ENCODE measurements around the gene URB2. TPM values are rescaled to one million over a fixed set of nuclear protein-coding genes. Genes with fewer than 3 reads are reported as not detected.

URB2 gene
- total RNA-seq: 1 to 10 TPM; 2.6 to 6.5 (median 3.2) TPM

- Histone ChIP-seq H3K27ac (peak within 1 kb of the TSS; percentile 89 to 96 (median 94)), H3K36me3 (no peaks in the 10 kb centered on the region), H3K4me1 (peaks cover 14 to 32% (median 18%) of the 10 kb centered on the region in 4 donors), H3K4me3 (peak within 1 kb of the TSS; percentile 74 to 99 (median 88)), H3K27me3 (no peaks in the 10 kb centered on the region), H3K9me3 (no peaks in the 10 kb centered on the region)
- in situ Hi-C loops (cut with MboI; ENCODE audit: low pct_ligation_motif_present in 1 of 4, low pct_unique_long_range_greater_than_20kb in 1 of 4, low sequenced_read_pairs in 3 of 4) (loop anchor here in 2 of 4 donors (10.0 kb wide), 2 partner anchors 51 to 61 kb away; no protein-coding TSS in a partner anchor), intact Hi-C loops (cut with DNase I; ENCODE audit: low total_unique reads) (loop anchor here (5.0 kb wide), 1 partner anchor 69 kb away; the partner anchor contains the start of gene ABCB10)
- peak; percentile 90 for DNase-seq
- WGBS, 2 donors (ENCODE audit: low coverage in 1 of 2): 1% methylated on average over 35 of the region's 97 CpGs; no CpG with 5 or more reads in 1 of the 2 donors
- TF ChIP-seq, protein P1, sequence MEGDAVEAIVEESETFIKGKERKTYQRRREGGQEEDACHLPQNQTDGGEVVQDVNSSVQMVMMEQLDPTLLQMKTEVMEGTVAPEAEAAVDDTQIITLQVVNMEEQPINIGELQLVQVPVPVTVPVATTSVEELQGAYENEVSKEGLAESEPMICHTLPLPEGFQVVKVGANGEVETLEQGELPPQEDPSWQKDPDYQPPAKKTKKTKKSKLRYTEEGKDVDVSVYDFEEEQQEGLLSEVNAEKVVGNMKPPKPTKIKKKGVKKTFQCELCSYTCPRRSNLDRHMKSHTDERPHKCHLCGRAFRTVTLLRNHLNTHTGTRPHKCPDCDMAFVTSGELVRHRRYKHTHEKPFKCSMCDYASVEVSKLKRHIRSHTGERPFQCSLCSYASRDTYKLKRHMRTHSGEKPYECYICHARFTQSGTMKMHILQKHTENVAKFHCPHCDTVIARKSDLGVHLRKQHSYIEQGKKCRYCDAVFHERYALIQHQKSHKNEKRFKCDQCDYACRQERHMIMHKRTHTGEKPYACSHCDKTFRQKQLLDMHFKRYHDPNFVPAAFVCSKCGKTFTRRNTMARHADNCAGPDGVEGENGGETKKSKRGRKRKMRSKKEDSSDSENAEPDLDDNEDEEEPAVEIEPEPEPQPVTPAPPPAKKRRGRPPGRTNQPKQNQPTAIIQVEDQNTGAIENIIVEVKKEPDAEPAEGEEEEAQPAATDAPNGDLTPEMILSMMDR (IDR thresholded peaks at IDR 0.05): no peak
- TF ChIP-seq POLR2A (IDR thresholded peaks at IDR 0.05) (peak; percentile 50), POLR2AphosphoS5 (IDR thresholded peaks at IDR 0.05) (peak; percentile 42 to 77 (median 74)), EP300 (IDR thresholded peaks at IDR 0.05; ENCODE audit: low read depth) (no peak)
These were observed at the start of gene URB2, which contains the start of gene TAF5L for GRCh38 chr1:229625915-229626831. TSS of gene URB2 (plus strand) at chr1:229626247. CDS start at chr1:229627634, 1,387 bp downstream. TSS of gene TAF5L (minus strand) at chr1:229626122. CDS start at chr1:229614482, 11,640 bp downstream.

DNA sequence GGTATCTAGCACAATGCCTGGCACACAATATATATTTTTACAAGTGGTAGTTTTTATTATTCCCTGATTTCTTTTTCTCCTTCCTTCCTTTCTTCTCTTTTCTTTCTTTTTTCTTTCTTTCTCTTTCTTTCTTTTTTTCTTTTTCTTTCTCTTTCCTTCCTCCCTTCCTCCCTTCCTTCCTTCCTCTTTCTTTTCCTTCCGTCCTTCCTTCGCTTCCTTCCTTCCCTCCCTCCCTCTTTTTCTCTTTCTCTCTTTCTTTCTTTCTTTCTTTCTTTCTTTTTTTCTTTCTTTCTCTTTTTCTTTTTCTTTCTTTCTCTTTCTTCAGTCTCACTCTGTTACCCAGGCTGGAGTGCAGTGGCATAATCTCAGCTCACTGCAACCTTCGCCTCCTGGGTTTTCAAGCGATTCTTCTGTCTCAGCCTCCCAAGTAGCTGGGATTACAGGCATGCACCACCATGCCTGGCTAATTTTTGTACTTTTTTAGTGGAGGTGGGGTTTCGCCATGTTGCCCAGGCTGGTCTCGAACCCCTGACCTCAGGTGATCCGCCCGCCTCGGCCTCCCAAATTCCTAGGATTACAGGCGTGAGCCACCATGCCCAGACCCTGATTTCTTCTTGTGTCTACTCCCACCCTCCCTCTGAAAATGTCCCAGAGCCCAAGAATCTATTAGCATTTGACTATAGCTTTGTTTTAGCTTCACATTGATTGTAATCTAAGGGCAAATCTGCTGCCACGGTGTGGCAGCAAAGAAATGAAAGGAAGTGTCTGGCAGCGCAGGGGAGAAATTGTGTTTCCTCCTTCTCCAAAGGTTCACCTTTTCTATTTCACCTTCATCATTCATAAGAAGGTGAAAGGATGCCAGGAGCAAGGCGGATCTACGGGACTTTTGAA, 47.6 kb upstream of the URB2 start:
- peaks cover 11 to 20% (median 16%) of the 10 kb centered on the region in 4 donors for H3K4me1 ChIP-seq
- DNase-seq: no peak
- no peaks in the 10 kb centered on the region for H3K9me3 ChIP-seq
- TF ChIP-seq, protein P1 (IDR thresholded peaks at IDR 0.05): no peak
- TF ChIP-seq EP300 (IDR thresholded peaks at IDR 0.05; ENCODE audit: low read depth) (no peak), POLR2A (IDR thresholded peaks at IDR 0.05) (no peak), POLR2AphosphoS5 (IDR thresholded peaks at IDR 0.05) (no peak)
- intact Hi-C loops (cut with DNase I; ENCODE audit: low total_unique reads) (no loop called here), in situ Hi-C loops (cut with MboI; ENCODE audit: low pct_ligation_motif_present in 1 of 4, low pct_unique_long_range_greater_than_20kb in 1 of 4, low sequenced_read_pairs in 3 of 4) (loop anchor here in 1 of 4 donors (10.0 kb wide), 1 partner anchor 46 kb away; the partner anchor contains the start of genes TAF5L and URB2)
- 65 to 70% methylated on average over 10 to 14 of the region's 14 CpGs for whole genome bisulfite sequencing, 2 donors (ENCODE audit: low coverage in 1 of 2)
- H3K27me3 ChIP-seq: no peaks in the 10 kb centered on the region
- H3K27ac ChIP-seq: peak overlapping the region; percentile 28 to 65 (median 52)
- H3K36me3 ChIP-seq: no peaks in the 10 kb centered on the region
- peak overlapping the region in 3 of 4 donors; percentile 2 to 12 (median 3) for H3K4me3 ChIP-seq

DNA sequence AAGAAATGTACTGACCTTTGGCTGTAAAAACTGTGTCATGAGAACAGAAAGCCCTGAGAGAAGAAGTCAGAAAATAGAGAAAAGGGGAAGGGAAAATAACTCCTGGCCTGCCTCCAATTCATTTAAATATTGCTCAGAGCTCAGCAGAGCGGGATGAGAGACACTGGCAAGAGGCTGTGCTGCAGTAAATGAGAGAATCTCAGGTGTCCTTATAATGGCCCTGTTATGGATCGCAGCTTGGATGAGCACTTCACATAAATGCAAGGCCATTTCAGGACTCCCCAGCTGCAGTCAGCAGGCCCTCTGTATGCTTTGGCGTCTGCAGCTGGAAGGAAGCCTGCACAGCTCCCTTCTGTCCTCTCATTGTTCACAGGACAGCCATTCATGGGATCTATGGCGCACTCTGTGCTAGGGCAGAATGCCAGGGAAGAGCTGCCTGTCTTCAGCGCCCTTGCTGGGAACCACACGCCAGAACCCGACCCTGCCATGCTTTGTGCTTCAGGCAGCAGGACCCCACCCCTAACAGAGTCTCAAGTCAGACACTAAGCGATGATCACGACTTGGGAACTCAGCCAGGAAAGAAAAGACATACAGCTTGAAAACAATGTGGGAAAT, 46.9 kb upstream of the URB2 start:
- H3K4me1 ChIP-seq: peaks cover 11 to 20% (median 16%) of the 10 kb centered on the region in 4 donors
- H3K27me3 ChIP-seq: no peaks in the 10 kb centered on the region
- no peak for TF ChIP-seq POLR2A (IDR thresholded peaks at IDR 0.05)
- TF ChIP-seq, protein P1 (IDR thresholded peaks at IDR 0.05): no peak
- TF ChIP-seq POLR2AphosphoS5 (IDR thresholded peaks at IDR 0.05): no peak
- TF ChIP-seq EP300 (IDR thresholded peaks at IDR 0.05; ENCODE audit: low read depth): no peak
- H3K27ac ChIP-seq: peak overlapping the region; percentile 28 to 65 (median 52)
- in situ Hi-C loops (cut with MboI; ENCODE audit: low pct_ligation_motif_present in 1 of 4, low pct_unique_long_range_greater_than_20kb in 1 of 4, low sequenced_read_pairs in 3 of 4) (loop anchor here in 1 of 4 donors (10.0 kb wide), 1 partner anchor 46 kb away; the partner anchor contains the start of genes TAF5L and URB2), intact Hi-C loops (cut with DNase I; ENCODE audit: low total_unique reads) (no loop called here)
- WGBS, 2 donors (ENCODE audit: low coverage in 1 of 2): 11 to 17% methylated on average over 4 to 9 of the region's 9 CpGs
- no peak for DNase-seq
- no peaks in the 10 kb centered on the region for H3K36me3 ChIP-seq
- peak overlapping the region in 3 of 4 donors; percentile 2 to 12 (median 3) for H3K4me3 ChIP-seq
- no peaks in the 10 kb centered on the region for H3K9me3 ChIP-seq
